Bone marrow (tissue), 2 donors: ENCODE measurements around the gene FOXO1.
"Not testable (repeated sequence)": the region's sequence is repeated elsewhere in the genome, so short reads cannot be mapped to it uniquely, and the experiment has no call there.

ENCODE experiments used
- DNase-seq, 2 donors: peaks; one replicate each; lab custom pipeline; 2025; lab: John Stamatoyannopoulos, UW

The FOXO1 gene

GRCh38 chr13:40666045-40666932 lies at the start of gene FOXO1:
Gene FOXO1 (minus strand): TSS chr13:40666641. CDS start chr13:40666212, 429 bp downstream.
- DNase-seq: peak; percentile 50 to 77

DNA sequence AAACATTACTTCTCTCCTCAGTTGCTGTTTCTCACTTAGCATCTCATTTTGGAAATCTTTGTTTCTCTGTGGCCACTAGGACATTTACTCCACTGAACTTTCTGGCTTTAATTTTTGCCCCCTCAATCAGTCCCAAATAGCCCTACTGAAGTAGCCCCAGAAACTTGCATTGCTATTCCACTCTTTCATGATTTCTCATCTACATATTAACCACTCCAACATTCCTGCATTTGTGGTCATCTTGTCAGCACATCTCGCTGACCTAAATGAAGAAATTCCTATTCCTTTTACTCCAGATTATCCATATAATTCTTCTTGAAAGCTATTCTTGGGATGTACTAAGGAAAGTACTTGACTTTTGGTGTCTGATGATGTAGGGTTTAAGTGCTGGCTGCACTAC lies 48.0 kb upstream of the FOXO1 start:
- DNase-seq: not testable (repeated sequence)

- no peak for DNase-seq
These were observed 40.0 kb upstream of the FOXO1 start for GRCh38 chr13:40706439-40706838.

DNA sequence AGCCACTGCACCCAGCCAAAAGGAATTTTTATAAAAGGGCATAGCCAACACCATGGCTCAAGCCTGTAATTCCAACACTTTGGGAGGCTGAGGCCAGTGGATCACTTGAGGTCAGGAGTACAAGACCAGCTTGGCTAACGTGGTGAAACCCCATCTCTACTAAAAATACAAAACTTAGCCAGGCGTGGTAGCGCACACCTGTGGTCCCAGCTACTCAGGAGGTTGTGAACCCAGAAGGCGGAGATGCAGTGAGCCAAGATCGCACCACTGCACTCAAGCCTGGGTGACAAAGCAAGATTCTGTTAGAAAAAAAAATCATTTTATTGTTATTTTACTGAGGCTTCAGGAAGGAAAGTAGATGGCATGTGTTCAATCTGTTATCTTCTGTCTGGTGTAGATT lies 31.3 kb upstream of the FOXO1 start:
- DNase-seq: no peak

GRCh38 chr13:40694426-40694825 lies 28.0 kb upstream of the FOXO1 start:
- DNase-seq: no peak

GRCh38 chr13:40692946-40693345 lies 26.5 kb upstream of the FOXO1 start:
- DNase-seq: no peak

DNA sequence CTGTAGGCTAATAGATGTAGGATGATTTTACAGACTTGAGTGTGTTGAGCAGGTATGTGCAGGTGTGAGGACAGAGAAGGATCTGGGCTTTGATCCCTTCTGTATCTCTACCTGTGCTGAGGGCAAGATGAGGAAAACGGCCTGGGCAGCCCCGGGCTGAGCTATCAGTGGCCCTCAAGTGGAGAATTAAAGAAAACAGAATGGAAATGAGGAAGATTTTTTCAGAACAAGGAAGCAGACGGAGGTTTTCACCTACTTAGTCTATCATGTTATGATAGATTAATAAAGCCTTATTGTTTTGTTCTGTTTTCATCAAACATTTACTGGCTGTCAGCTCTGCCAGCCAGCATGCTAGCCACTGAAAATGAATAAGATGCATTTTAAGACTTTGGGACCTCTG lies 22.3 kb upstream of the FOXO1 start:
- DNase-seq: no peak

GRCh38 chr13:40682449-40683240 lies 16.2 kb upstream of the FOXO1 start:
- DNase-seq: peak in 1 of 2 donors; percentile 18

DNA sequence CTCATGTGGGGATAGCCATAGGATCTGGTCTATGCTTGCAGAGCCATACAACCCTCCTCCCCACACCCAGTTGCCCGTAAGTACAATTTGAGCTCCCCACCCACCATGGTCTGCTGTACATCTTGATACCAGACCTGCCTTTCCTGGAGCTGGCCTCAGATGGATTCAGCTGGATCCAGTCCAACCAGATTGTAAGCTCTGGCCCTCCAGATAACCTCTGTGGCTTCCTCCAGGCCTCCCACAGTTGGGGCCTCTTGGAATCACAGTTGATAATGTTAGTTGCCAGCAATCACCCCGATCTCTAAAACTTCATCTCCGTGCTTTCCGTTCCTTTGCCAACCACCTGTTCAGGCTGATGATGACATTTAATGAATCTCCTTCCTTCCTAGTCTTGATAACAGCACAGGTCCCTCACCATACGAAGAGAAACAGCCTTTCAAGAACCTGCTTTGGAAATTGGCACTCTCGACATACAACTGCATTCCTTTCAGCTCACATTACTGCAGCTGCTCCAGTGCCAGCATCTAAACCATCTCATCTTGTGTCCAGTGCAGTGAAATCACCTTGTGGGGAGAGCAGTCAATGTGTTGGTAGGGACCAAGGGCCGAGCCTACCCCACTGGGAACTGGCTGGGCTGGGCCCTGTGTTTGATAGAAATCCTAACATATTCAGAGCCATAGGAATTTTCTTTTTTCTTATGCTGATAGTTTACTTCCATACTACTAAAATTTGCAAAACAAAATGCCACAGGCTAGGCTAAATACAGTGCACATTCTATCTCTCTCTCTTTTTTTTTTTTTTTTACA lies 15.1 kb upstream of the FOXO1 start:
- DNase-seq: peak in 1 of 2 donors; percentile 8

DNA sequence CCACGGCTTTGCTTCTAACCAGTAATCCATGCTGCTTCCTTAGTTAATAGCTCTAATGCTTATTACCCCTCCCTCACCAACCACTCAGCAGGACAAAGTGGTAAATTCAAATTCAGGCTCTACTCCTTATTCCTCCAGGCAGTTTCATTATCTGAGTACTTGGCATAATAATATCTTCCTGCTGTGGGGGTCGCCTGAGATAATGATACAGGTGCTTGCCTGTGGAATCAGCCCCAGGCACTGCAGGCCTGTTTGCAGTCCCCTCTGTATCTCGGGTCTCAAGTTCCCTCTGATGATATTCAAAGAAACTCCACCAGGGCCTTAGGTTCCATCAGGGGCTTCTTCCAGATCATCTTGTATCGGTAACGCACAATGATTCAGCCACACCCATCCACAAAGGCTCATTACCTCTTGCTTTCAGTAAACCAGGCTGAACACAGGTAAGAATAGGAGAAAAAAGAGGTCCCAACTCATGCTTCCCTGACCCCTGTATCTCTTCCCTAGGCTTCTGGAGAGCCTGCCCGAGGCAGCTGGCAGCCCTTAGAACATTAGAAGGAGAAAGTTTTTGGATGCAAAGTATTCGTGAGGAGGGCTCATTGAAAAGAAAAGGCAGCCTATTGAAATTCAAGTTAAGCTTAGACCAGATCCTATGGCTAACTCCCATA lies 14.3 kb upstream of the FOXO1 start:
- no peak for DNase-seq

DNA sequence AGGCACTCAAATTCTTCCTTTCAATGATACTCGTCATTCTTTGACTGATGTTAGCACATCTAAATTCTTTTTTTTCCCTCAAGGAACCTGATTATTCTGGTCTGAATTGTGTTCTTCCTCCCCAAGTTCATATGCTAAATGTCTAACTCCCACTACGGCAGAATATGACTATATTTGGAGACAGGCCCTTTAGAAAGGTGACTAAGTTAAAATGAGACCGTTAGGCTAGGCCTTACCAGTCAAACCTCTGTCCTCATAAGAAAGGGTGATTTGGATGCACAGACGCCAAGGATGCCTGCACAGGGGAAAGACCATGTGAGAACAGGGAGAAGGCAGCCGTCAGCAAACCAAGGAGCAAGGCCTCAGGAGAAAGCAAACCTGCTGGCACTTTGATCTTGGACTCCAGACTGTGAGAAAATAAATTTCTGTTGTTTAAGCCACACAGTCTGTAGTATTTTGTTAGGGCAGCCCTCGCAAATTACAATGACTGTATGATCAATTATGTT lies 13.1 kb upstream of the FOXO1 start:
- DNase-seq: no peak

- DNase-seq: no peak
These were observed 10.6 kb upstream of the FOXO1 start for GRCh38 chr13:40677064-40677463.

GRCh38 chr13:40676007-40676406 lies 9.6 kb upstream of the FOXO1 start:
- no peak for DNase-seq

DNA sequence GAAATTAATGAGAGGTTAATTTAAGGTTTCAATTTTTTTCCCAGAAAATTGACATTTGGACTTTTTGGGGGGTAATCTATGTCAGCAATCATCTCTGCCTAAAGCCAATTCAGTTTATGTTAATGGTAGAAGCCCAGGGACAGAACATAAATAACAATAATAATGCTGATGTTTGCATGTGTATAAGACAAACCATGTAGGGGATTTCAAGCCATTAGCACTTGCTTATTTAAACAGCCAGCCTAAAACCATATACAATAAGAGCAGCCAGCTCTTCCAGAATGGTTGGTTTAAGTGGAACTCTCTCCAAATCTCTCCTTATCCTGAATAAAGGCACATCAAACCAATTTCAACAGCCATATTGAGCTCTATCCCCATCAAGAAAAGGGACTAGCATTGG lies 7.0 kb upstream of the FOXO1 start:
- no peak for DNase-seq

DNA sequence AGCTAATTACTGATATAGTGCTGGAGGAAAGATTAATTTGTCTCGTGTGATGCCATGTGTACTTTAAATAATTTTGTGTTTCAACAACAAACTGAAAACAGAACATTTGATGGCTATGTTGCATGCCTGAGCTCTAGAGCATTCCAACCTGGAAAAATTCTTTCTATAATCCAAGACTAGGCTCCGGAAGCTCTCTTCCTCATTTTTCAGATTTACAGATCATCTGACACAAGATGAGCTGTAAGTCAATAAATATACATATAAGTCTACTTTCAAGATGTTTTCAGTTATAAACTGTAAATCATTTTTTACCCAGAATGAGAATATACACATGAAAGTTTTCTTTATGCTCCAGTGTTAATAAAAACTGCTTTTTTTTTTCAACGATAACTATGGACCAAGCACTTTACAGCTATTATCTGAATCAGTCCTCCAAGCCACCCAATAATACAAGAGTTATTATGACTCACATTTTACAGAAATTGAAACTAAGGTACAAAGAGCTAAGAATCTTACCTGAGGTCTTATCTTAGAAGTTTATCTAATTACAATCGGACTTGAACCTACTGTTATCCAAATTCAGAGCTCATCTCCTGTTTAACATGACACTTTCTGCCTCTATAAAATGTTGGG lies 6.4 kb upstream of the FOXO1 start:
- DNase-seq: no peak

- DNase-seq: peak in 1 of 2 donors; percentile 41
These were observed 5.7 kb upstream of the FOXO1 start for GRCh38 chr13:40671956-40672764.

- DNase-seq: no peak
These were observed 3.9 kb upstream of the FOXO1 start for GRCh38 chr13:40670307-40670706.

DNA sequence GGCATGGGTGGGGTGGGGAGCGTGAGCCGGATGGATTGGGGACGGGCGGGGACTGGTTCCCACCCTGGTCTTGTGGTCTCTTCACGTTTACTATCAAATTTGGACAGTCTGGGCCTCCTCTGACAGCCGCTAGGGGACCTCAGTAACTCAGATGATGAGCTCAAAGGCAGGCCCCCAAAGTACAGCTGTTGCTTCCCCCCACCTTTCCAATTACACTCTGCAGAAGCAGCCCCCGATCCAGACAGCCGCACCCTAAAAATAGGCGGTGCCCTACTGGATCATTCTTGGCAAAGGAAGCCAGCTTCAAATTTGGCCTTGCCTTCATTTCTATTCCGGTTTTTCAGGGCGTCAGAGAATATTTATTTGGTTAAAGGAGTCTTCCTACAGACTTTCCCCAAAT lies 1.9 kb upstream of the FOXO1 start:
- peak in 1 of 2 donors; percentile 68 for DNase-seq

GRCh38 chr13:40667622-40667978 lies 1.2 kb upstream of the FOXO1 start:
- DNase-seq: no peak

GRCh38 chr13:40666933-40667621 lies 636 bp upstream of the FOXO1 start:
- peak; percentile 49 to 65 for DNase-seq
